Neural progenitor cell (in vitro differentiated cells): ENCODE data around the gene CHMP6.

Source experiments
- CTCF ChIP-seq: fragments of 200-600 bp; sonication (generic); IDR thresholded peaks from 2 replicates; pipeline ENCODE4 v1.5.1; 2017; ENCODE audit warnings: antibody characterized with exemption, mild to moderate bottlenecking
- EZH2 ChIP-seq: fragments of 200-600 bp; sonication (generic); IDR thresholded peaks from 2 replicates; pipeline ENCODE4 v1.6.1; 2017; ENCODE audit warnings: antibody characterized with exemption, mild to moderate bottlenecking, moderate library complexity
- EZH2phosphoT487 ChIP-seq: fragments of 200-600 bp; sonication (generic); IDR thresholded peaks from 2 replicates; pipeline ENCODE4 v1.6.1; 2017; ENCODE audit warnings: antibody characterized with exemption

- TF ChIP-seq CTCF (no peak), EZH2phosphoT487 (no peak), EZH2 (no peak)
Measured at GRCh38 chr17:81013642-81014041, 22.0 kb downstream of the CHMP6 start.
